Body of pancreas (tissue), 4 donors: ENCODE results near the gene DNAJC11. TPM values are rescaled to one million over a fixed set of nuclear protein-coding genes. Genes with fewer than 3 reads are reported as not detected.
"Not testable (repeated sequence)": the region's sequence is repeated elsewhere in the genome, so short reads cannot be mapped to it uniquely, and the experiment has no call there.

Source experiments
- ATAC-seq: fragments of 150-250 bp; one replicate; pipeline ENCODE4 v1.9.1; 2016
- DNase-seq, 4 donors: peaks; one replicate each; pipeline ENCODE4 v3.0.0-alpha.2; 2019
- H3K27ac ChIP-seq, 4 donors: fragments of 200-600 bp; sonication (generic); 1 replicate in 3 of 4; 2 replicates in 1 of 4; pipeline versions ENCODE4 v1.5.1 to v1.6.1; 2016 to 2019; ENCODE audit warnings: mild to moderate bottlenecking in 1 of 4, mixed read lengths in 1 of 4, moderate library complexity in 1 of 4
- H3K27me3 ChIP-seq, 2 donors: fragments of 200-600 bp; sonication (generic); one replicate each; pipeline ENCODE4 v1.6.0; 2016; ENCODE audit warnings: mild to moderate bottlenecking in 1 of 2
- H3K36me3 ChIP-seq, 2 donors: fragments of 200-600 bp; sonication (generic); replicated peaks in 1 of 2; 2 replicates each; pipeline ENCODE4 v1.5.1; 2016; ENCODE audit warnings: low read depth in 2 of 2; ENCODE audit not compliant: insufficient read depth in 1 of 2
- H3K4me1 ChIP-seq: fragments of 200-600 bp; sonication (generic); one replicate; pipeline ENCODE4 v1.6.0; 2016
- H3K4me3 ChIP-seq, 2 donors: fragments of 200-600 bp; sonication (generic); 1 replicate in 1 of 2; 2 replicates in 1 of 2; pipeline ENCODE4 v1.5.1; 2016 to 2019
- H3K9me3 ChIP-seq, 3 donors: fragments of 200-600 bp; sonication (generic); 1 replicate in 2 of 3; 2 replicates in 1 of 3; pipeline ENCODE4 v1.5.1; 2016
- CTCF ChIP-seq, 7 experiments: fragments of 450-650 bp in 4 of 7; fragments of 200-600 bp in 3 of 7; sonication (generic) in 3 of 7; IDR thresholded peaks; one replicate each; pipeline ENCODE4 v1.5.1; 2016 to 2019; ENCODE audit warnings: antibody characterized with exemption in 7 of 7
- POLR2A ChIP-seq, 3 donors: fragments of 450-650 bp; IDR thresholded peaks; one replicate each; pipeline ENCODE4 v1.6.1; 2016; ENCODE audit warnings: antibody characterized with exemption in 3 of 3, mild to moderate bottlenecking in 2 of 3
- WGBS, 2 donors: methylation state at CpG; one replicate each; pipeline ENCODE4 v1.1.5; 2017; 5-methylcytosine and 5-hydroxymethylcytosine counted together
- intact Hi-C: fragments of 100-400 bp; cut with DNase I; formaldehyde crosslinking; loops from one replicate; pipeline ENCODE4 v1.15.1; 2023
- total RNA-seq, 2 donors: library from RNA; depleted of rRNA; stranded (reverse); fragments of >200 nt; gene quantifications; one replicate each; pipeline ENCODE4 v1.1.0, GENCODE V29; 2016

Gene DNAJC11
- total RNA-seq, 2 donors from 2014 or later: 16.1 to 88.3 TPM

GRCh38 chr1:6703016-6703415, 1.4 kb upstream of the DNAJC11 start:
- no peaks in the 10 kb centered on the region for H3K27me3 ChIP-seq
- DNase-seq (no peak), ATAC-seq (no peak)
- intact Hi-C loops: no loop called here
- no peaks in the 10 kb centered on the region for H3K9me3 ChIP-seq
- peaks cover 23% of the 10 kb centered on the region for H3K4me1 ChIP-seq
- H3K36me3 ChIP-seq: no peaks in the 10 kb centered on the region
- WGBS, 2 donors: 81 to 88% methylated on average over 4 of the region's 4 CpGs
- no peak overlapping the region for H3K27ac ChIP-seq
- no peak overlapping the region for H3K4me3 ChIP-seq
- TF ChIP-seq POLR2A (IDR thresholded peaks at IDR 0.05) (no peak), CTCF (IDR thresholded peaks at IDR 0.05) (no peak)

- 1 to 9% methylated on average over 7 to 24 of the region's 24 CpGs for WGBS, 2 donors
- intact Hi-C loops: no loop called here
- DNase-seq (no peak), ATAC-seq (no peak)
- Histone ChIP-seq H3K27me3 (no peaks in the 10 kb centered on the region), H3K4me3 (peak overlapping the region; percentile 51 to 100), H3K4me1 (peaks cover 23% of the 10 kb centered on the region), H3K9me3 (no peaks in the 10 kb centered on the region), H3K36me3 (no peaks in the 10 kb centered on the region), H3K27ac (peak overlapping the region; percentile 36 to 85 (median 81))
- TF ChIP-seq CTCF (IDR thresholded peaks at IDR 0.05) (no peak), POLR2A (IDR thresholded peaks at IDR 0.05) (no peak)
These were observed 671 bp downstream of the DNAJC11 start for GRCh38 chr1:6700853-6701436.

GRCh38 chr1:6699915-6700314, 1.7 kb downstream of the DNAJC11 start:
- ATAC-seq, DNase-seq, H3K9me3 ChIP-seq, intact Hi-C loops, H3K4me3 ChIP-seq, H3K27me3 ChIP-seq, H3K36me3 ChIP-seq, H3K27ac ChIP-seq: not testable (repeated sequence)
- WGBS, 2 donors: 91 to 95% methylated on average over 4 of the region's 4 CpGs
- H3K4me1 ChIP-seq: peaks cover 23% of the 10 kb centered on the region

GRCh38 chr1:6695868-6696267, 5.7 kb downstream of the DNAJC11 start:
- Histone ChIP-seq H3K27ac (no peak overlapping the region), H3K4me1 (peaks cover 15% of the 10 kb centered on the region), H3K27me3 (no peaks in the 10 kb centered on the region), H3K4me3 (no peak overlapping the region), H3K9me3 (no peaks in the 10 kb centered on the region), H3K36me3 (no peaks in the 10 kb centered on the region)
- 55 to 66% methylated on average over 2 of the region's 2 CpGs for WGBS, 2 donors
- no peak for ATAC-seq
- intact Hi-C loops: no loop called here
- TF ChIP-seq CTCF (IDR thresholded peaks at IDR 0.05) (no peak), POLR2A (IDR thresholded peaks at IDR 0.05) (no peak)
- no peak for DNase-seq

- no peak for ATAC-seq
- DNase-seq: no peak
- TF ChIP-seq CTCF (IDR thresholded peaks at IDR 0.05) (no peak), POLR2A (IDR thresholded peaks at IDR 0.05) (no peak)
- no peaks in the 10 kb centered on the region for H3K36me3 ChIP-seq
- no peak overlapping the region for H3K4me3 ChIP-seq
- H3K27me3 ChIP-seq: no peaks in the 10 kb centered on the region
- H3K4me1 ChIP-seq: no peaks in the 10 kb centered on the region
- H3K9me3 ChIP-seq: no peaks in the 10 kb centered on the region
- 88% methylated on average over 9 of the region's 10 CpGs for WGBS, 2 donors
- intact Hi-C loops: no loop called here
- H3K27ac ChIP-seq: no peak overlapping the region
These were observed 7.4 kb downstream of the DNAJC11 start for GRCh38 chr1:6694121-6694713.
